GM10266 (cell line): ENCODE data around the gene RNF151.
"Not testable (repeated sequence)": the region's sequence is repeated elsewhere in the genome, so short reads cannot be mapped to it uniquely, and the experiment has no call there.

ENCODE experiments used
- DNase-seq: peaks from one replicate; pipeline ENCODE4 v3.0.0; 2012; ENCODE audit errors: extremely low spot score
- TF ChIP-seq, protein P1 (sequence below): IDR thresholded peaks from 2 replicates; pipeline ENCODE4 v1.5.1; 2012; ENCODE audit warnings: mild to moderate bottlenecking, low read depth; ENCODE audit not compliant: control insufficient read depth, insufficient read depth; ENCODE audit errors: missing control alignments

Gene RNF151, protein sequence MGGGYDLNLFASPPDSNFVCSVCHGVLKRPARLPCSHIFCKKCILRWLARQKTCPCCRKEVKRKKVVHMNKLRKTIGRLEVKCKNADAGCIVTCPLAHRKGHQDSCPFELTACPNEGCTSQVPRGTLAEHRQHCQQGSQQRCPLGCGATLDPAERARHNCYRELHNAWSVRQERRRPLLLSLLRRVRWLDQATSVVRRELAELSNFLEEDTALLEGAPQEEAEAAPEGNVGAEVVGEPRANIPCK

DNA sequence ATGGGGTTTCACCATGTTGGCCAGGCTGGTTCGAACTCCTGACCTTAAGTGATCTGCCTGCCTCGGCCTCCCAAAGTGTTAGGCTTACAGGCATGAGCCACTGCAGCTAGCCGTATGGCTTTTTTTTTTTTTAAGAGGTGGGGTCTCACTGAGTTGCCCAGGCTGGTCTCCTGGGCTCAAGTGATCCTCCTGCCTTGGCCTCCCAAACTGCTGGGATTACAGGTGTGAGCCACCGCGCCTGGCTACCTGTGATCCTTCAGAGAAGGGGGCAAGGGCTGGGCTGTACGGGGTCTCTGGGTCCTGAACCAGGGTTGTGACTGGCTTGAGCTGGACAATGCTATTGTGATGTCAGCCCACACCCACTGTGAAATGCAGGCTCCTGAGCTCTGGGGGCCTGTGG lies at the start of gene RNF151:
RNF151 (plus strand) TSS at position 397 of the 400 bp plus-strand sequence. CDS start 26 bp downstream, outside the sequence.
- no peak for DNase-seq
- TF ChIP-seq, protein P1, sequence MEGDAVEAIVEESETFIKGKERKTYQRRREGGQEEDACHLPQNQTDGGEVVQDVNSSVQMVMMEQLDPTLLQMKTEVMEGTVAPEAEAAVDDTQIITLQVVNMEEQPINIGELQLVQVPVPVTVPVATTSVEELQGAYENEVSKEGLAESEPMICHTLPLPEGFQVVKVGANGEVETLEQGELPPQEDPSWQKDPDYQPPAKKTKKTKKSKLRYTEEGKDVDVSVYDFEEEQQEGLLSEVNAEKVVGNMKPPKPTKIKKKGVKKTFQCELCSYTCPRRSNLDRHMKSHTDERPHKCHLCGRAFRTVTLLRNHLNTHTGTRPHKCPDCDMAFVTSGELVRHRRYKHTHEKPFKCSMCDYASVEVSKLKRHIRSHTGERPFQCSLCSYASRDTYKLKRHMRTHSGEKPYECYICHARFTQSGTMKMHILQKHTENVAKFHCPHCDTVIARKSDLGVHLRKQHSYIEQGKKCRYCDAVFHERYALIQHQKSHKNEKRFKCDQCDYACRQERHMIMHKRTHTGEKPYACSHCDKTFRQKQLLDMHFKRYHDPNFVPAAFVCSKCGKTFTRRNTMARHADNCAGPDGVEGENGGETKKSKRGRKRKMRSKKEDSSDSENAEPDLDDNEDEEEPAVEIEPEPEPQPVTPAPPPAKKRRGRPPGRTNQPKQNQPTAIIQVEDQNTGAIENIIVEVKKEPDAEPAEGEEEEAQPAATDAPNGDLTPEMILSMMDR, result no peak

DNA sequence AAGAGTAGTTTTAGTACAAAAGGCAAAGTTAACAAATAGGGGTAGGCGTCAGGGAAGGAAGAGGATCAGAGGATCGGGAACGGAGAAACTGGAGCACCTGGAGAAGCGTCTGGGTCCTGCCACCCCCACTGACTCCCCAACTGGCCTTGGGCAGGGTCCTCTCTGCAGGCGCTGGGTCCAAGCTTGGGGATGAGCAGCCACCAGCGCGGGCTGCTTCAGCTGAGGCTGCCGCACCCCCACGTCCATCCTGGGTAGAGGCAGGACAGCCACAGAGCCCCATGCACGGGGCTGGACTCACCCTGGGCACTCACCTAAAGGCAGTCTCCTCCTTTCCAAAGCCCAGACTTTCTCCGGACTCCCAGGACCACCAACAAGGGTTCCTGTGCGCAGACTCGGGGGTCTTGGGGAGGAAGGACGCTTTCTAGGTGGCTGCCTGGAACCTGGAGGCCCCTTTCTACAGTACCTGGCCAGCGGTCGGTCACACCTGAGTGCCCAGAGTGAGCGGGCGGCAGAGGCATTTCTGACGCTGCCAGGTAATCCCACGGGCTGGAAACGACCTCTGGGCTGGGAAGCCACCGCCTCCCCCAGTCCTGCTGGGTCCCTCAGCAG lies 49.5 kb upstream of the RNF151 start:
- DNase-seq, result no peak
- TF ChIP-seq, protein P1, result no peak

DNA sequence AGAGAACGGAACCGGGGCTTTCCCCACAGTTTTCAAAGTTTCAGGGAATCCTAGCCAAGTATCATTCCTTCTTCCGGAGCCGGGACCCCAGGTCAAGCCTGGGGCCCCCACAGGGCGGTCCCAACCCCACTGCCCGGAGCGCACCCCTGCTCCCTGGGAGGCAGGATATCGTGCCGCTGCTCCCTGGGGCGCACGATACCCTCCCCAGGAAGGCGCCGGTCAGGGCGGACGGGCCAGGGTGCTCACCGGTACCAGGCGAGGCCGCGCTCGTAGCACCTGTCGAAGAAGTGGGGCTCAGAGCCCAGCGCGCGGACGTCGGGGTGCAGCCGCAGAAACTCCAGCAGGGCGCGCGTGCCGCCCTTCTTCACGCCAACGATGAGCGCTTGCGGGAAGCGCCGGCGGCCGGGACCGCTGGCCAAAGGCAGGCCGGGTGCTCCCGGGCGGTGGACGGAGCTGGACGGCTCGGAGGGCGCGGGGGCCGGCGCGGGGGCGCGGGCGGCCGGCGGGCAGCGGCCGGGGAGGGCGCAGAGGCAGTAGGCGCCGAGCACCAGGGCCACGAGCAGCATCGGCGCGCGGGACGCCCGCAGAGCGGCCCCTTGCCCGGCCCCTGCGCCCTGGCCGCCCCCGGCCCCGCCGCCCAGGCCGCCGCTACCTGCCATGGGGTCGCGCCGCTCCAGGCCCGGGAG lies 48.8 kb upstream of the RNF151 start:
- DNase-seq, result no peak
- TF ChIP-seq, protein P1, result no peak

DNA sequence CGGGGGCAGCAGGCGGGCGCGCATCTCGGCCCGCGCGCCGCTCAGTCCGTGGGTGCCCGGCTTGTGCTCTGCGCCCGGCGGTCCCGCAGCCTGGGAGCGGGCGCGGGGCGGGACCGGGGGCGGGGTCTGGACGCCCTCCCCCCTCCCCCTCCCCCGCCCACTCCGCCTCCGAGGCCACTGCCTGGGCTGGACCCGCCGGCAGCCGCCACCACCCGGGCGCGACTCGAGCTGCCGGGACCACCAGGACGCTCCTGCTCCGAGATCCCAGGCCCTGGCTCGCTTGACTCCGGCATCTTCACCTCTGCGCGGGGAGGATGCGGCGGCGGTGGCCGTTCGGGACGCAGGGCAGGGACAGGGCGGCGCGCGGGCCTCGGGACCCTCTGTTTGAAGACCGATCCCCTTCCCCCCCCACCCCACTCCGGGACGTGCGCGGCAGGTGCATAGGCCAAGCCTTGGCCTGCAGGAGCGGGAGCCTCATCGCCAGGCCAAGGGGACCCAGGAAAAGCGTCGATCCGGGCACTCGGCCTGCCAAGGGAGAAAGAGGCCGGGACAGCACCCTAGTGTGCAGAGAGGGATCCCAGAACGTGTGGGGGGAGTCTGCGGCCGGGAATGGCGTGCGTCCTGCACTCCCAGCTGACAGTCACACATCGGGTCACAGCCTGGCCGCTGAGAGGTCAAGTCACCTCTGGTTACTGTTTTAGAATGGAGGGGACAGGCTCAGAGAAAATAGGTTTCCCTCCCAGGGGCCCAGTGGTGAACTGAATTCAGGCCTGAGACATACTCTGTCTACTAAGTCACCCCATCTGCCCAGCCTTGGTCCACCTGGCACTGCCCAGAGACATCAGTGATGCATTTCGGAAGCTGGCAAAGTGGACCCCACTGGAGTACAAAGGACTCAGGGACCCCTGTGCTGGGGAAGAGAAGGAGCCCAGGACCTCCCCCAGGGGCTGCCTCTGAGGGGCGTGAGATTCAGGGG lies 48.0 kb upstream of the RNF151 start, which contains the start of gene HS3ST6:
HS3ST6 (minus strand) TSS at position 65 of the 976 bp plus-strand sequence. CDS start 92 bp downstream, outside the sequence.
- no peak for DNase-seq
- TF ChIP-seq, protein P1, result no peak

DNA sequence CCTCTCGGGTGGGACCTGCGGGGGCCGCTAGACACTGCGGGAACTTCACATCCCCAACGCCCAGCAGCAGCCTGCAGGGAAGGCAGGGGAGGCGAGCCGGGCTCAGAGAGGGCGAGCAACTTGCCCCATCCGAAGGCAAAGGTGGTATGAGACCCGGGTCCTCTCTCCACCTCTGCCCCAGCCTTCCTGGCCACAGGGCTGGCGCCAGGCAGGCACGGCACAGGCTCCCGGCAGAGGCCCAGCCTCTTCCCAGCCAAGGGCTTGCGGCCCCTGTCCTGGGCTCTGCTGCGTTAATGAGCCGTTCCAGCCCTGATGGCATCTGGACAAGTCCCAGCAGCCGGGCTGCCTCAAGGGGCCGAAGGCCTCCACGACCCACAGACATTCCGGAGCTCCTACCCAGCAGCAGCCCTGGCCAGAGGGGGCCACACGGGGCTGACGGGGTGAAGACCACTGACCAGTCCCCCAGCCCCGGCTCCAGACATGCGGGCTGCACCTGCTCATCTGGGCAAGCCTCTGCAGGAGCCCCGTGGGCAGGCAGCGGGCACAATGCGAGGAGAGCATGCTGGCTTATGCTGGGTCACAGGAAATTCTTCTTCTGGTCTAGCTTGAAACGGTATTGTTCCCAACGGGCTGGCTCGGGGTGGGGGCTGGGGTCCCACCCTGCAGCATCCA lies 47.2 kb upstream of the RNF151 start:
- TF ChIP-seq, protein P1, result no peak
- no peak for DNase-seq

DNA sequence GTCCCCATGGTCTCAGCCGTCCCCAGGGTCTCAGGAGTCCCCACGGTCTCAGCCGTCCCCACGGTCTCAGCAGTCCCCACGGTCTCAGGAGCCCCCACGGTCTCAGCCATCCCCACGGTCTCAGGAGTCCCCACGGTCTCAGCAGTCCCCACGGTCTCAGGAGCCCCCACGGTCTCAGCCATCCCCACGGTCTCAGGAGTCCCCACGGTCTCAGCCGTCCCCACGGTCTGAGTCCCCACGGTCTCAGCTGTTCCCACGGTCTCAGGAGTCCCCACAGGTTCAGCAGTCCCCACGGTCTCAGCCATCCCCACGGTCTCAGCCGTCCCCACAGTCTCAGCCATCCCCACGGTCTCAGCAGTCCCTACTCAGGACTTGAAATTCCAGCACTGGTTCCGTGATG lies 46.5 kb upstream of the RNF151 start:
- DNase-seq, result not testable (repeated sequence)

DNA sequence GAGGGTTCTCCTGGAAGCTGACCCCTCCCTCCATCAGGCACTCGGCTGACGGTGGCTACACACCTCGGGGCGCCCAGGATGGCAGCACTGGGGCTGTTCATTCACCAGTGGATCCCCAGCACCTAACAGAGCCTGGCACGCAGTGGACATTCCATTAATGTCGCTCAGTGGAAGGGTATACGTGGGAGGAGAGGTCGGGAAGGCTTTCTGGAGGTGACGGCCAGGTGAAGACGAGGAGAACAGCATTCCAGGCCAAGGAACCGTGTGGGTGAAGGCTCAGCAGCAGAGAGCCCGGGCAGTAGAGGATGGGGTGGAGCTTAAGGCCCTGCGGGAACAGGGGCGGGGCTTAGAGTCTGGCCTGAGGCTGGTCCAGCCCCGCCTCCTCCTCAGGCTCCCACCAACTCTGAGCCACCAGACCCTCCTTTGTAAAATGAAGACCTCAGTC lies 45.9 kb upstream of the RNF151 start:
- TF ChIP-seq, protein P1, result no peak
- peak; percentile 58 for DNase-seq
